A549 (cell line): ENCODE results near the gene ANKRD29. TPM values are rescaled to one million over a fixed set of nuclear protein-coding genes. Genes with fewer than 3 reads are reported as not detected.

ENCODE experiments used
- ATAC-seq, 2 experiments: fragments of 200-7000 bp in 1 of 2; fragments of >200 bp in 1 of 2; cut with Nextera tagmentation in 1 of 2; cut with Tn5 transposase in 1 of 2; 3 replicates each; pipeline versions ENCODE4 v1.8.0 to v1.9.1; 2018 to 2020; ENCODE audit warnings: mild to moderate bottlenecking in 1 of 2, moderate library complexity in 1 of 2
- CTCF ChIA-PET: fragments of 300-600 bp; sonication (Branson Sonifier 250); formaldehyde crosslinking; extraction: SDS; loops from one replicate; lab custom pipeline; 2021; ENCODE audit warnings: antibody characterized with exemption, inconsistent platforms; lab: Yijun Ruan, JAX
- POLR2A ChIA-PET: fragments of 350-600 bp; formaldehyde crosslinking; extraction: SDS; loops from one replicate; lab custom pipeline; 2021; ENCODE audit warnings: antibody characterized with exemption, inconsistent platforms; lab: Yijun Ruan, JAX
- DNase-seq, 2 experiments: peaks; one replicate each; pipeline versions ENCODE4 v3.0.0 to v3.0.0-alpha.2; 2011 to 2016; ENCODE audit warnings: low read depth in 1 of 2, low spot score in 1 of 2
- FAIRE-seq: peaks from 2 replicates; lab custom pipeline; 2011; peaks lifted over from hg19 to GRCh38; lab: Jason Lieb, UNC
- H3K27ac ChIP-seq, 2 experiments: fragments of >200 bp; sonication (Bioruptor Twin); formaldehyde crosslinking; 3 replicates each; pipeline ENCODE4 v1.5.1; 2016 to 2017
- H3K4me1 ChIP-seq: fragments of >200 bp; sonication (Bioruptor Twin); formaldehyde crosslinking; 3 replicates; pipeline ENCODE4 v1.6.1; 2016
- H3K4me2 ChIP-seq: fragments of >200 bp; sonication (Bioruptor Twin); formaldehyde crosslinking; 3 replicates; pipeline ENCODE4 v1.6.1; 2016
- H3K4me3 ChIP-seq: fragments of >200 bp; sonication (Bioruptor Twin); formaldehyde crosslinking; 3 replicates; pipeline ENCODE4 v1.5.1; 2016
- H3K9me3 ChIP-seq: fragments of >200 bp; sonication (Bioruptor Twin); formaldehyde crosslinking; 3 replicates; pipeline ENCODE4 v1.6.1; 2016
- ATOH8 ChIP-seq: fragments of 250-450 bp; sonication (Bioruptor Pico); IDR thresholded peaks from 2 replicates; pipeline ENCODE4 v1.5.0; 2020; ENCODE audit warnings: low read depth, mild to moderate bottlenecking, moderate library complexity
- BCL3 ChIP-seq: fragments of >200 bp; sonication (Bioruptor Twin); formaldehyde crosslinking; IDR thresholded peaks from 3 replicates; pipeline ENCODE4 v1.6.1; 2016
- BHLHE40 ChIP-seq: IDR thresholded peaks from 2 replicates; pipeline ENCODE4 v1.6.1; 2012; ENCODE audit warnings: low read depth, low read length, inconsistent platforms
- CEBPB ChIP-seq, 2 experiments: fragments of >200 bp in 1 of 2; sonication (Bioruptor Twin) in 1 of 2; formaldehyde crosslinking in 1 of 2; IDR thresholded peaks; 2 replicates each; pipeline ENCODE4 v1.6.1; 2012 to 2016
- EHMT2 ChIP-seq: fragments of 200-600 bp; sonication (generic); IDR thresholded peaks from 2 replicates; pipeline ENCODE4 v1.6.1; 2016; ENCODE audit warnings: antibody characterized with exemption, low read depth, mild to moderate bottlenecking, moderate library complexity
- EP300 ChIP-seq, 2 experiments: fragments of >200 bp; sonication (Bioruptor Twin); formaldehyde crosslinking; IDR thresholded peaks; 2 replicates in 1 of 2; 3 replicates in 1 of 2; pipeline ENCODE4 v1.6.1; 2016 to 2017
- FOSL2 ChIP-seq, 2 experiments: fragments of 450-650 bp in 1 of 2; fragments of >200 bp in 1 of 2; sonication (Bioruptor Twin) in 1 of 2; formaldehyde crosslinking; IDR thresholded peaks; 2 replicates each; pipeline versions ENCODE4 v1.5.0 to v1.6.1; 2016 to 2020; ENCODE audit warnings: mild to moderate bottlenecking in 1 of 2, moderate library complexity in 1 of 2
- HDAC2 ChIP-seq: fragments of 200-600 bp; sonication (generic); IDR thresholded peaks from 2 replicates; pipeline ENCODE4 v1.6.1; 2016
- HEYL ChIP-seq: fragments of 250-450 bp; sonication (Bioruptor Pico); IDR thresholded peaks from 2 replicates; pipeline ENCODE4 v1.8.0; 2021; ENCODE audit warnings: mild to moderate bottlenecking, moderate library complexity
- HMGXB4 ChIP-seq: fragments of 250-450 bp; sonication (Bioruptor Pico); IDR thresholded peaks from 2 replicates; pipeline ENCODE4 v1.5.0; 2021; ENCODE audit warnings: mild to moderate bottlenecking, moderate library complexity, borderline replicate concordance
- HOXB13 ChIP-seq: fragments of 250-450 bp; sonication (Bioruptor Pico); IDR thresholded peaks from 2 replicates; pipeline ENCODE4 v1.5.0; 2020; ENCODE audit warnings: low read depth, mild to moderate bottlenecking, moderate library complexity
- HOXB5 ChIP-seq: fragments of 250-450 bp; sonication (Bioruptor Pico); IDR thresholded peaks from 2 replicates; pipeline ENCODE4 v1.5.0; 2020; ENCODE audit warnings: mild to moderate bottlenecking, moderate library complexity
- JUN ChIP-seq, 2 experiments: fragments of >200 bp; sonication (Bioruptor Twin); formaldehyde crosslinking; IDR thresholded peaks; 2 replicates in 1 of 2; 3 replicates in 1 of 2; pipeline ENCODE4 v1.6.1; 2016 to 2017
- NPAS2 ChIP-seq: fragments of 250-450 bp; sonication (Bioruptor Pico); IDR thresholded peaks from 2 replicates; pipeline ENCODE4 v1.8.0; 2022; ENCODE audit warnings: mild to moderate bottlenecking, moderate library complexity, borderline replicate concordance
- PHF8 ChIP-seq: fragments of 200-600 bp; sonication (generic); IDR thresholded peaks from 2 replicates; pipeline ENCODE4 v1.6.1; 2016; ENCODE audit warnings: low read depth, mild to moderate bottlenecking, antibody characterized with exemption, moderate library complexity, borderline replicate concordance
- POLR2AphosphoS2 ChIP-seq: conservative IDR thresholded peaks from 2 replicates; pipeline ENCODE4 v1.6.1; 2012; ENCODE audit warnings: low read length, improper control_type of control experiment, inconsistent platforms
- RFX5 ChIP-seq: fragments of 450-650 bp; IDR thresholded peaks from 2 replicates; pipeline ENCODE4 v1.7.1; 2014; ENCODE audit warnings: antibody characterized with exemption, mild to moderate bottlenecking, moderate library complexity
- RNF2 ChIP-seq: fragments of 200-600 bp; sonication (generic); IDR thresholded peaks from 2 replicates; pipeline ENCODE4 v1.6.1; 2016; ENCODE audit warnings: low read depth, mild to moderate bottlenecking, antibody characterized with exemption, moderate library complexity, borderline replicate concordance
- SMC3 ChIP-seq: fragments of >200 bp; sonication (Bioruptor Twin); formaldehyde crosslinking; IDR thresholded peaks from 3 replicates; pipeline ENCODE4 v1.6.1; 2018; ENCODE audit warnings: inconsistent platforms
- TP53 ChIP-seq: fragments of 250-450 bp; sonication (Bioruptor Pico); IDR thresholded peaks from 2 replicates; pipeline ENCODE4 v1.5.0; 2021; ENCODE audit warnings: mild to moderate bottlenecking, moderate library complexity
- ZC3H11A ChIP-seq: fragments of 450-650 bp; IDR thresholded peaks from 2 replicates; pipeline ENCODE4 v1.6.1; 2014; ENCODE audit warnings: antibody characterized with exemption, mild to moderate bottlenecking
- ZNF302 ChIP-seq: fragments of 250-450 bp; sonication (Bioruptor Pico); IDR thresholded peaks from 2 replicates; pipeline ENCODE4 v1.9.0; 2021; ENCODE audit warnings: inconsistent platforms, mild to moderate bottlenecking, moderate library complexity
- WGBS: methylation state at CpG from one replicate; pipeline ENCODE4 v1.1.6; 2017; ENCODE audit errors: missing lambda C conversion rate; 5-methylcytosine and 5-hydroxymethylcytosine counted together
- polyA plus RNA-seq, 4 experiments: library from polyadenylated mRNA; depleted of rRNA in 3 of 4; stranded (reverse); fragments of >200 nt; fragmentation: RNase III in 1 of 4; extraction: RNeasy Plus Mini Kit Qiagen cat#74134 plus additional on column Dnase treatment in 1 of 4; gene quantifications; 2 replicates in 3 of 4; 3 replicates in 1 of 4; pipeline ENCODE4 v1.2.3, GENCODE V29; 2011 to 2017

The ANKRD29 gene
- polyA plus RNA-seq, 2 of the 4 experiments (the other 2 are of a cell fraction) = 12.4 to 25.4 TPM

- H3K9me3 ChIP-seq = no peaks in the 10 kb centered on the region
- no peak for FAIRE-seq
- H3K27ac ChIP-seq = no peak overlapping the region
- TF ChIP-seq HOXB5 (CRISPR knock-in tag) = no peak
- no peak for TF ChIP-seq BCL3
- TF ChIP-seq HDAC2 = no peak
- no peak for TF ChIP-seq CEBPB (IDR thresholded peaks at IDR 0.05)
- ChIA-PET CTCF (interaction anchor here (0.8 to 1.8 kb wide), 3 partner anchors 9 to 18 kb away, joined by 3 to 4 read pairs (median 4); no protein-coding TSS in a partner anchor), POLR2A (no interaction called here)
- no peak for DNase-seq
- H3K4me3 ChIP-seq = no peak overlapping the region
- no peak overlapping the region for H3K4me2 ChIP-seq
- H3K4me1 ChIP-seq = 0 out of 3 replicates have a peak, but pooled peaks cover 4% of the 10 kb centered on the region
- no peak for ATAC-seq
These were observed 56.8 kb downstream of the ANKRD29 start for GRCh38 chr18:23605941-23606340.

GRCh38 chr18:23599809-23600208 is 62.9 kb downstream of the ANKRD29 start:
- TF ChIP-seq TP53 (CRISPR knock-in tag) = no peak
- no peak for TF ChIP-seq FOSL2 (IDR thresholded peaks at IDR 0.05)
- no peak for TF ChIP-seq FOSL2 (CRISPR knock-in tag; IDR thresholded peaks at IDR 0.05)
- TF ChIP-seq RFX5 = no peak
- no peak for TF ChIP-seq ZNF302 (CRISPR knock-in tag)
- TF ChIP-seq CEBPB (IDR thresholded peaks at IDR 0.05) = no peak
- no peak for TF ChIP-seq SMC3
- TF ChIP-seq BHLHE40 = no peak
- no peak for TF ChIP-seq HEYL (CRISPR knock-in tag)
- no peak for TF ChIP-seq ZC3H11A
- TF ChIP-seq ATOH8 (CRISPR knock-in tag) = no peak
- no peak for TF ChIP-seq HOXB13 (CRISPR knock-in tag)
- TF ChIP-seq JUN (IDR thresholded peaks at IDR 0.05) = no peak
- no peak for TF ChIP-seq POLR2AphosphoS2
- no peak for TF ChIP-seq PHF8
- TF ChIP-seq EHMT2 = no peak
- TF ChIP-seq NPAS2 (CRISPR knock-in tag) = no peak
- no peak for TF ChIP-seq RNF2
- TF ChIP-seq HMGXB4 = no peak
- TF ChIP-seq EP300 (IDR thresholded peaks at IDR 0.05) = no peak
- ATAC-seq (no peak), FAIRE-seq (no peak), DNase-seq (no peak)
- no peak overlapping the region for H3K4me3 ChIP-seq
- WGBS = 92% methylated on average over 1 of the region's 1 CpG
- ChIA-PET CTCF (interaction anchor here (3.0 kb wide), 1 partner anchor 103 kb away, joined by 10 read pairs; no protein-coding TSS in a partner anchor), POLR2A (no interaction called here)
- H3K27ac ChIP-seq = no peak overlapping the region
- H3K4me1 ChIP-seq = no peaks in the 10 kb centered on the region
- H3K4me2 ChIP-seq = no peak overlapping the region
- H3K9me3 ChIP-seq = no peaks in the 10 kb centered on the region
